ENCODE measurements around the gene ZNF579.

ZNF579 gene

DNA sequence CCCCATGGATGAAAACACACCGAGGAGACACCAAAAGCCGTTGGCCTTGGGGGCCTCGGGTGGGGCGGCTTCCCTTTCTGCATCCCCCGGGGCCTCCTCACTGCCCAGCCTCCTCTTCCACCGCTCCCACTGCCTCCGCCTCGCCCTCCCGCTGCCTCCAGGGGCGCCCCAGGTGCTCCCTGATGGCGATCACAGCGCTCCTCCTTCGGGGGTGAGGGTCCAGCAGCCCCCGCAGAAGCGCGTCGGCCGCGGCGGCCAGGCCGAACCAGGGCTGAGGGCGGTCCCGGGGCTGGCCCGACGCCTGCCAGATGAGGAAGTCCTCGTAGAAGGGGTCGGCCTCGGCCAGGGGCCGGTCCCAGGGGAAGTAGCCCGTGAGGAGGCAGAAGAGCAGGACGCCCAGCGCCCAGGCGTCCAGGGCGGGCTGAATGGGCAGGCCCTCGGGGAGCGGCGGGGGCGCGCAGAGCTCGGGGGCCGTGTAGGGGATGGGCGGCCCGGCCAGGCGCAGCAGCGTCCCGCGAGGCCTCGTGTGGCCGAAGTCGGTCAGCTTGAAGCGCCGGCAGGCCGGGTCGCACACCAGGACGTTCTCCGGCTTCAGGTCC lies 50.9 kb downstream of the ZNF579 start:
- DNase-seq (ENCODE audit: low read depth), result no peak
- no peak overlapping the region for H3K4me3 ChIP-seq (ENCODE audit: low read depth, low read length)

DNA sequence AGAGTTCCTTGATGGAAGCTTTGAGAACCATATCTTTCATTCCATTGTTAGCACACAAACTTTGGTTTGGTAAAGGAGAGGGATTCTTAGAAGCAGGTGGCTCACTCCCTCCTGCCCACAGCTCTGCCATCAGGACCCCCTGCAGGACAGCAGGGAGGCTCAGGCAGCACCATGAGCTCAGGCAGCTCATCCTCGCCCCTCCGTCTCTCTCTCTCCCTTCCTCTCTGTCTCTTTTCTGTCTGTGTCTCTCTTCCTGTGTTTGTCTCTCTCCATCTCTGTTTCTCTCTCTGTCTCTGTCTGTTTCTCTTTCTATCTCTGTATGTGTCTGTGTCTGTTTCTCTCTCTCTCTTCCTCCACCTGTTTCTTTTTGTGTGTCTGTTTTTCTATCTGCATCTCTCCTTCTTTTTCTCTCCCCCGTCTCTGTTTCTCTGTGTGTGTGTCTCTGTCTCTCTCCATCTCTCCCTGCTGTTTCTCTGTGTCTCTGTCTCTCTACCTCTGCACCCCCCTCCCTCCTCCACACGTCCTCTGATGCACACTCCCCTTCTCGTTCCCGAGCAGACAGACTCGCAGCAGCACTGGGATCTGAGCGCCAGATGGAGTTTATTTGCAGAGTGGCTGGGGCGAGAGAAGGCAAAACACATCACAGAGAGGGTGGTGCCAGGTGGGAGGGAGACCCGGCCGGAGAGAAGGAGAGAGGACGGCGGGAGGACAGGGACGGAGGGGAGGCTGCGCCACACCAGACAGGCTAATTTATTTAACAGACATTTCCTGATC lies 52.4 kb downstream of the ZNF579 start:
- no peak overlapping the region for H3K4me3 ChIP-seq (ENCODE audit: low read depth, low read length)
- DNase-seq (ENCODE audit: low read depth), result no peak

DNA sequence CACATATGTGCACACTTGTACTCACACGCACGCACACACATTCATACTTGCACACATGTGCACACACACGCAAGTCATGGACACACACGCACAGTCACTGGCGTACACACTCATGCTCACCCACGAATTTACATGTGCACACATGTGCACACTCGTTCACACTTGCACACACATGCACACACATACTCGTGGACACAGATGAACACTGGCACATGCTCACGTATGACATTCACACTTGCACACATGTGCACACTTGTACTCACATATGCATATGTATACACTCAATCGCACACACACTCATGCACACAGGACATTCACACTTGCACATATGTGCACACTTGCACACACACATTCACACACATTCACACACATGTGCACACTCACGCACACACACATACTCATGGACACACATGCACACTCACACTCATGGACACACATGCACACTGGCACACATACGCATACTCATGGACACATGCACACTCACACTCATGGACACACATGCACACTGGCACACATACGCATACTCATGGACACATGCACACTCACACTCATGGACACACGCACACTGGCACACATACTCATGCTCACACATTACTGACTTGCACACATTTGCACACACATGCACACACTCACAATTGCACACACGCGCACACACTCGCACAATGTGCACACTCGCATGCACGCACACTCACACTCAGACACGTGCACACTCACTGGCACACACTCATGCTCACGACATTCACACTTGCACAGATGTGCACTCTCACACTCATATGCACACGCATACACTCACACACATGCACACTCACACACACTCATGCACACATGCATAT lies 53.2 kb downstream of the ZNF579 start:
- H3K4me3 ChIP-seq (ENCODE audit: low read depth, low read length), result no peak overlapping the region
- DNase-seq (ENCODE audit: low read depth), result no peak
